Activated T-cell treated with anti-CD3 and anti-CD28 coated beads, Interleukin-2, amount 50 U/mL, for 72 hours (primary cell): ENCODE measurements around the gene GGNBP2. TPM values are rescaled to one million over a fixed set of nuclear protein-coding genes. Genes with fewer than 3 reads are reported as not detected.

ENCODE experiments used
- ATAC-seq, 2 donors: fragments of 150-1000 bp; cut with Tn5 transposase; replicated peaks in 1 of 2; 2 replicates each; pipeline ENCODE4 v1.10.0; 2021; ENCODE audit warnings: moderate library complexity in 2 of 2, mild to moderate bottlenecking in 1 of 2
- DNase-seq, 2 donors: peaks; one replicate each; pipeline ENCODE4 v3.0.0; 2021 to 2022; ENCODE audit warnings: mixed read lengths in 1 of 2
- H3K27ac Mint-ChIP-seq: one replicate; pipeline ENCODE4 v1.8.0; 2022; ENCODE audit warnings: mild to moderate bottlenecking, moderate library complexity, mixed read lengths
- H3K27me3 Mint-ChIP-seq: one replicate; pipeline ENCODE4 v1.8.0; 2022; ENCODE audit warnings: low read depth, mixed read lengths
- H3K36me3 Mint-ChIP-seq, 2 donors: one replicate each; pipeline ENCODE4 v1.8.0; 2022; ENCODE audit warnings: mixed read lengths in 2 of 2, mild to moderate bottlenecking in 1 of 2; ENCODE audit not compliant: insufficient read depth in 2 of 2
- H3K4me1 Mint-ChIP-seq: one replicate; pipeline ENCODE4 v1.8.0; 2022; ENCODE audit warnings: low read depth, mixed read lengths
- H3K4me3 Mint-ChIP-seq, 2 donors: one replicate each; pipeline ENCODE4 v1.8.0; 2022; ENCODE audit warnings: mild to moderate bottlenecking in 2 of 2, mixed read lengths in 2 of 2, moderate library complexity in 2 of 2
- H3K9me3 Mint-ChIP-seq, 2 donors: one replicate each; pipeline ENCODE4 v1.8.0; 2022; ENCODE audit warnings: mixed read lengths in 2 of 2
- total RNA-seq, 2 donors: library from RNA; stranded (reverse); gene quantifications; one replicate each; pipeline ENCODE4 v1.2.3, GENCODE V29; 2022

GGNBP2 gene
- total RNA-seq, 2 donors from 2014 or later = 156 to 173 TPM

GRCh38 chr17:36527621-36528250, 17.0 kb upstream of the GGNBP2 start:
- H3K36me3 Mint-ChIP-seq = peaks cover 10 to 32% of the 10 kb centered on the region in 2 donors
- H3K4me1 Mint-ChIP-seq = peaks cover 44% of the 10 kb centered on the region
- H3K27ac Mint-ChIP-seq = no peak overlapping the region
- no peaks in the 10 kb centered on the region for H3K27me3 Mint-ChIP-seq
- H3K9me3 Mint-ChIP-seq = peaks cover 0 to 1% of the 10 kb centered on the region in 2 donors
- H3K4me3 Mint-ChIP-seq = no peak overlapping the region
- ATAC-seq (no peak), DNase-seq (no peak)

- ATAC-seq (no peak), DNase-seq (no peak)
- peaks cover 16 to 30% of the 10 kb centered on the region in 2 donors for H3K36me3 Mint-ChIP-seq
- no peak overlapping the region for H3K27ac Mint-ChIP-seq
- H3K4me3 Mint-ChIP-seq = no peak overlapping the region
- H3K4me1 Mint-ChIP-seq = peaks cover 49% of the 10 kb centered on the region
- H3K27me3 Mint-ChIP-seq = no peaks in the 10 kb centered on the region
- H3K9me3 Mint-ChIP-seq = peaks cover 0 to 1% of the 10 kb centered on the region in 2 donors
These were observed 15.6 kb upstream of the GGNBP2 start for GRCh38 chr17:36529121-36529520.

GRCh38 chr17:36532435-36532975, 12.2 kb upstream of the GGNBP2 start:
- no peaks in the 10 kb centered on the region for H3K27me3 Mint-ChIP-seq
- peaks cover 33% of the 10 kb centered on the region for H3K4me1 Mint-ChIP-seq
- peak overlapping the region; percentile 42 to 45 for H3K4me3 Mint-ChIP-seq
- peak overlapping the region; percentile 44 for H3K27ac Mint-ChIP-seq
- H3K9me3 Mint-ChIP-seq = no peaks in the 10 kb centered on the region
- peaks cover 18 to 24% of the 10 kb centered on the region in 2 donors for H3K36me3 Mint-ChIP-seq
- no peak for DNase-seq
- no peak for ATAC-seq

DNA sequence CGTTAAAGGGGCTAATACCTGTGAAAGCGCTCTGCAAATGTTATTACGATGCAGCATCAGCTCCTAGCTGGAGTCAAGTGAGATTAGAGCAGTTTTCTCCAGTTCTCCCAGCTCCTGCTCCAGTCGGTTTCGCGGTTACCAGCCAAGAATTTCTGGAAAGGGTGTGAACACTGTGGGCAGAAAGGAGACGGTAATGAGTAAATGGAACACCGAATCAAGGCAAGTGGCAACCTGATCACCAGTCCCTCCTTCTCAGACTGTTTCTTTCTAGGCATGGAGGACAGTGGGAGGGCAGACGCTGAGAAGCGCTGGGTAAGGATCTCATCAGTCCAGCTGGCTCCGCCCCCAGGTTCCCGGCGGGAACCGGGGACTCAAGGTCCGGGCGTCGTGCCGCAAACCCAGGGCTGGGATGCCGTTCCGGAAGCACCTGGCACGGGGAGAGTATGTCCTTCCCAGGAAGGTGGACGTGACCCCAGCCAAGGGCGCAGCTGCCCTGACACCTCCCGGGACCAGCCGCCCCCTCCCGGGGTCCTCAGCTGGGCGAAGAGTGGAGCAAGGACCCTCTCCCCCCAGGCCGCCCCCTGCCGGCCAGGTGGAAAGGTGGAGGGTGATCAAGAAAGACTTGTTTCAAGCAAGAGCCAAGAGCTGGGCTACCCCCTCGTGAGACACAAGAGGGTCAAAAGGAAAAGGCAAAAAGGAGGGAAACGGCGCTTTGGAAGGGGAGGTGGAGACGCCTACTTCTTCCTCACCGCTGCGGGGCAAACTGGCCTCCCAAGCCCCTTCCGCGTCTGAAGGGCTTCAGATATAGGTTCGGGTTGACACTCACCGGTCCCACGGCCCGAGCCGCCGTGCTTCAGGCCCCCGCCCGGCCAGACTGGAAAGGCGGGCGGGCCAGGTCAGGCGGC, 10.5 kb upstream of the GGNBP2 start:
- DNase-seq (peak; percentile 64 to 65), ATAC-seq (peak; percentile 38 to 42)
- H3K9me3 Mint-ChIP-seq = no peaks in the 10 kb centered on the region
- peaks cover 30% of the 10 kb centered on the region for H3K4me1 Mint-ChIP-seq
- peak overlapping the region; percentile 88 for H3K27ac Mint-ChIP-seq
- no peaks in the 10 kb centered on the region for H3K27me3 Mint-ChIP-seq
- peak overlapping the region; percentile 95 to 96 for H3K4me3 Mint-ChIP-seq
- H3K36me3 Mint-ChIP-seq = peaks cover 17 to 24% of the 10 kb centered on the region in 2 donors

DNA sequence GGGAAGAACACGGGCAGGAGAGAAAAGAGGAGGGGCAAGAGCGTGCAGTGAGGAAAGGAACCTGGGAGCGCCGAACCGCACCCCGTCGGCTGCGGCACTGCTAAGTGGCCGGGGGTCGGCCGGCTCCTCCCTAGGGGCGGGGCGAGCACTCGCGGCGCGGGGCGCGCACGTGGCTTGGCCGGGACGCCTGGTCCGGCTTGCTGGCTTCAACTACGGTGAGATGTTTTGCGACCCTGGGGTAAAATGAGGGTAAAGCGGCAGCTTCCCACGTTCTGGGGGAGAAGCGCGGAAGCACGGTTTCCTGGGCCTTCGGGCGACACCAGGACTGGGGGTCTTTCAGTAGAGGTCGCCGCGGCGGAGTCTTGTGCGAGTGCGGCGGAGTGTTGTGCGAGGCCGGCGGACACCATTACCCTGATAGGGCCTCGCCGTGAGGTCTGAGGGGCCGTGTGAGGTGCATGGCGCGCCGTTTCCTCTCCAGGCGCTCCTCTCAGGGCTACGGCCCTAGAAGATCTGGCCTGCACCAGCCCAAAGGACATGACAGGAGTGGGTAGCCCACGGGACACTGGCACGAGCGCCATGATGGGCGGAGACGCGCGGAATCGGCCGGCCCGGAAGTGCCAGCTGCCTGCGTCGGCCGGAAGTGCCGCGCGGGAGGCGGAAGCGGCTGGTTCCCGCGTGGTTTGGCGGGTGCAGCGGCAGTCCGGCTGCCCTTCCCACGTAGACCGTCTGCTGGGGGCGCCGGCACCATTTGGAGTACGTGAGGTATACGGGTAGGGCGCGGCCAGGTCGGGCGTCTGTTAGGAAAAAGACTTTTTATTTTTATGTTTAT, 9.7 kb upstream of the GGNBP2 start, which contains the start of the genes MYO19 and PIGW:
MYO19 (minus strand) TSS at position 29 of the 829 bp plus-strand sequence. CDS start 2,330 bp downstream, outside the sequence.
PIGW (plus strand) TSS at position 148 of the 829 bp plus-strand sequence. CDS start 2,115 bp downstream, outside the sequence.
- peak; percentile 91 for DNase-seq

GRCh38 chr17:36535669-36536081, 9.0 kb upstream of the GGNBP2 start:
- peaks cover 17 to 26% of the 10 kb centered on the region in 2 donors for H3K36me3 Mint-ChIP-seq
- H3K9me3 Mint-ChIP-seq = no peaks in the 10 kb centered on the region
- peak overlapping the region; percentile 95 to 96 for H3K4me3 Mint-ChIP-seq
- H3K27ac Mint-ChIP-seq = peak overlapping the region; percentile 91
- ATAC-seq = no peak
- no peak for DNase-seq
- H3K27me3 Mint-ChIP-seq = no peaks in the 10 kb centered on the region
- peaks cover 27% of the 10 kb centered on the region for H3K4me1 Mint-ChIP-seq

More for the DNA sequence above, 9.7 kb upstream of the GGNBP2 start, which contains the start of the genes MYO19 and PIGW:
- peak; percentile 87 to 88 for ATAC-seq
- H3K4me1 Mint-ChIP-seq = peaks cover 27% of the 10 kb centered on the region
- no peaks in the 10 kb centered on the region for H3K27me3 Mint-ChIP-seq
- H3K4me3 Mint-ChIP-seq = peak within 1 kb of the TSS; percentile 95 to 96
- H3K27ac Mint-ChIP-seq = peak within 1 kb of the TSS; percentile 91
- H3K9me3 Mint-ChIP-seq = no peaks in the 10 kb centered on the region
- H3K36me3 Mint-ChIP-seq = peaks cover 17 to 26% of the 10 kb centered on the region in 2 donors

DNA sequence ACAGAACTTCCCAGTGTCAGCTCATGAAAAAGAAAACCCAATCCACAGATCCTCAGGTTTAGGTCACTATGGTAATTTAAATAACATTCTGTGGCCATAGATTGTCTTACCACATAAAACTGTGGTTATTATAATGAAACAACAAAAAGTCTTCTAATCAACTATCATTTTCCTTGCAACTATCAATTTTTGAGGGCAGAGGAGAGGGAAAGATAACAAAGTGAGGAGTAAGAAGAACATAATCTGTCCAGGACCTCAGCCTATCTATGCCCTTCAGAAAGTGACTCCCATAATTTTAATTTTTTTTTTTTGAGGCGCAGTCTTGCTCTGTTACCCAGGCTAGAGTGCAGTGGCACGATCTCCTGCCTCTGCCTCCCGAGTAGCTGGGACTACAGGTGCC, 4.0 kb upstream of the GGNBP2 start:
- no peak for ATAC-seq
- H3K4me1 Mint-ChIP-seq = peaks cover 9% of the 10 kb centered on the region
- H3K27me3 Mint-ChIP-seq = no peaks in the 10 kb centered on the region
- H3K27ac Mint-ChIP-seq = no peak overlapping the region
- no peak overlapping the region for H3K4me3 Mint-ChIP-seq
- peaks cover 5 to 14% of the 10 kb centered on the region in 2 donors for H3K36me3 Mint-ChIP-seq
- DNase-seq = no peak
- H3K9me3 Mint-ChIP-seq = no peaks in the 10 kb centered on the region

DNA sequence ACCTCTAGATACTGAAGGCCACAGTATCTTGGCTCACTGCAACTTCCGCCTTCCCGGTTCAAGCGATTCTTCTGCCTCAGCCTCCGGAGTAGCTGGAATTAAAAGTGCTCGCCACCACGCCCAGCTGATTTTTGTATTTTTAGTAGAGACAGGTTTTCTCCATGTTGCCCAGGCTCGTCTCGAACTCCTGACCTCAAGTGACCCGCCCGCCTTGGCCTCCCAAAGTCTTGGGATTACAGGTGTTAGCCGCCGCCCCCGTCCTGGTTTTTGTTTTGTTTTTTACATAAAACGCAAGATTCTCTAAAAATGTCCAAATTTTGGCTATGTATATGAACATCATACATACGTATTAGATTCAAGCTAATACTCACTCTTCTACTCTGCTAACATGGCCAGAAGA, 2.0 kb upstream of the GGNBP2 start:
- Mint-ChIP-seq H3K27me3 (no peaks in the 10 kb centered on the region), H3K4me1 (peaks cover 6% of the 10 kb centered on the region), H3K27ac (no peak overlapping the region), H3K4me3 (peak overlapping the region; percentile 91 to 95), H3K36me3 (peaks cover 6 to 23% of the 10 kb centered on the region in 2 donors), H3K9me3 (no peaks in the 10 kb centered on the region)
- ATAC-seq (no peak), DNase-seq (no peak)

DNA sequence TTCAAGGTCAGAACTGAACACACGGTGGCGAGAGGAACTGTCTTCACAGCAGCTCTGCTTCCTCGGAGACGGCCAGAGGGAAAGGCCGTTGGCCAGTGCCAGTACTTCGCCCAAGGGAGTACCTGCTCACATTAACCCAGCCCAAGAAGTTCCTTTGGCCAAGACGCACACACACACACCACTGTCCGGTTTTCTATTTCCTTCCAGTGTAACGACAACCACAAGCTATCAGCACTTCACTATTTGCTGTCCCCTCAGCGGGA, 744 bp upstream of the GGNBP2 start:
- DNase-seq = peak; percentile 35 to 45
- Mint-ChIP-seq H3K4me3 (peak overlapping the region; percentile 91 to 95), H3K9me3 (no peaks in the 10 kb centered on the region), H3K27me3 (no peaks in the 10 kb centered on the region), H3K27ac (peak overlapping the region; percentile 96), H3K4me1 (peaks cover 17% of the 10 kb centered on the region), H3K36me3 (peaks cover 6 to 21% of the 10 kb centered on the region in 2 donors)
- ATAC-seq = no peak

- peaks cover 28% of the 10 kb centered on the region for H3K4me1 Mint-ChIP-seq
- H3K36me3 Mint-ChIP-seq = peaks cover 6 to 17% of the 10 kb centered on the region in 2 donors
- no peaks in the 10 kb centered on the region for H3K27me3 Mint-ChIP-seq
- no peak for DNase-seq
- peak overlapping the region; percentile 89 for H3K27ac Mint-ChIP-seq
- ATAC-seq = no peak
- H3K9me3 Mint-ChIP-seq = no peaks in the 10 kb centered on the region
- H3K4me3 Mint-ChIP-seq = peak overlapping the region; percentile 92 to 98
These were observed 352 bp downstream of the GGNBP2 start for GRCh38 chr17:36545077-36545464.

DNA sequence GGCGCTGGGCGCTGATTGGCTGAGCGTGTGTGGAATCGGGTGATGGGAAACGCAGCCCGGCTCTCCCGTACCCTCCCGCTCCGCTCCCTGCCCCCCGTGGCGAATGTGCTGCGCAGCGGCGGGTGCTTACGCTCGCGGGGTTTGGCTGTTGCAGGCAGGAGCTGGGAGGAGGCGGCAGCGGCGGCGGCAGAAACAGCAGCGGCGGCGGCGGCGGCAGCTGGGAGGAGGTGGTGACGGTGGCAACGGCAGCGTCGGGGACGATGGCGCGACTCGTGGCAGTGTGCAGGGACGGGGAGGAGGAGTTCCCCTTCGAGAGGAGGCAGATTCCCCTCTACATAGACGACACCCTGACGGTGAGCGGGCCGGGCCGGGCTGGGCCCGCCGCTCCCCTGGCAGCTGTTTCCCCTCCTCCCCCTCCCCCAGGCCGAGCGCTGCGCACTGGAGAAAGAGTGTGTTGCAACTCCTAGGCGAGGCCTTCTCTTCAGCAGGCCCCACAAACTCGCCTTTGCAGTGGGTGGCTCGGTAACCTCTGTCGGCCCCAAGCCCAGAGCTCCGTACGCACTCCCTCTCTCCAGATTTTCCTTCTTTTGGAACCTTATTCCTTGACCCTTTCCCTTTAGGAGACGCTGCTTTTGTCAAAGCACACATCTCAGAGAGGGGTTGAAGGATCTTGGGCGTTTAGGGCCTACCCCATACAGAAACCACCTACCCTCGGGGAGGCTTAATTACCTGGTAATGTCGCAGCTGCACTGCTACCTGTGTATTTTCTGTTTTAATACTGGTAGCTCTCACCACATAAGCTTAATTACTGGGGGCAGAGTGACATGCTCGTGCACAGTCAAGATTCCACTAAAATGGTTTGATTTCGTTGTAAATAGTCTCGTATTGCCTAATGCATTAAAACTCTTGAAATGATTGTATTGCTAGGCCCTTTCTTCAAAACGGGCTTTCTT, 1.0 kb downstream of the GGNBP2 start:
- Mint-ChIP-seq H3K9me3 (no peaks in the 10 kb centered on the region), H3K4me3 (peak overlapping the region; percentile 92 to 98), H3K27me3 (no peaks in the 10 kb centered on the region), H3K36me3 (peaks cover 7 to 22% of the 10 kb centered on the region in 2 donors), H3K4me1 (peaks cover 34% of the 10 kb centered on the region), H3K27ac (peak overlapping the region; percentile 97)
- DNase-seq = peak; percentile 98
- peak; percentile 82 to 83 for ATAC-seq
